SK-N-SH treated with all-trans-retinoic acid at 6 μM for 48 hours (cell line): Measurements from ENCODE around the gene PLA1A.

ENCODE experiments used
- ATAC-seq: fragments of 200-7000 bp; cut with Tn5 transposase; 3 replicates; pipeline ENCODE4 v1.9.1; 2020; ENCODE audit warnings: mild to moderate bottlenecking, moderate library complexity
- ARNTL ChIP-seq: fragments of 450-650 bp; formaldehyde crosslinking; IDR thresholded peaks from 2 replicates; pipeline ENCODE4 v1.5.0; 2020; ENCODE audit warnings: low read depth, mild to moderate bottlenecking, moderate library complexity, borderline replicate concordance
- CREB5 ChIP-seq: fragments of 250-450 bp; sonication (Bioruptor Pico); IDR thresholded peaks from 2 replicates; pipeline ENCODE4 v1.5.1; 2020; ENCODE audit warnings: low read depth, mild to moderate bottlenecking, moderate library complexity
- CSDC2 ChIP-seq: fragments of 250-450 bp; sonication (Bioruptor Pico); IDR thresholded peaks from 2 replicates; pipeline ENCODE4 v1.5.0; 2020; ENCODE audit warnings: mild to moderate bottlenecking, moderate library complexity
- ESRRG ChIP-seq: fragments of 250-450 bp; sonication (Bioruptor Pico); IDR thresholded peaks from 2 replicates; pipeline ENCODE4 v1.6.1; 2021; ENCODE audit warnings: mild to moderate bottlenecking
- GLIS3 ChIP-seq: fragments of 250-450 bp; sonication (Bioruptor Pico); IDR thresholded peaks from 2 replicates; pipeline ENCODE4 v1.5.0; 2020; ENCODE audit warnings: mild to moderate bottlenecking, moderate library complexity
- ISL1 ChIP-seq: fragments of 250-450 bp; sonication (Bioruptor Pico); IDR thresholded peaks from 2 replicates; pipeline ENCODE4 v2.1.2; 2022; ENCODE audit warnings: mild to moderate bottlenecking, moderate library complexity
- OSR1 ChIP-seq: fragments of 250-450 bp; sonication (Bioruptor Pico); IDR thresholded peaks from 2 replicates; pipeline ENCODE4 v1.8.0; 2022; ENCODE audit warnings: moderate library complexity, mild to moderate bottlenecking, inconsistent platforms
- PATZ1 ChIP-seq: fragments of 250-450 bp; sonication (Bioruptor Pico); IDR thresholded peaks from 2 replicates; pipeline ENCODE4 v1.8.0; 2020; ENCODE audit warnings: mild to moderate bottlenecking, moderate library complexity, borderline replicate concordance
- PPARA ChIP-seq: fragments of 250-450 bp; sonication (Bioruptor Pico); IDR thresholded peaks from 2 replicates; pipeline ENCODE4 v1.5.0; 2020; ENCODE audit warnings: mild to moderate bottlenecking, borderline replicate concordance
- RARB ChIP-seq: fragments of 250-450 bp; sonication (Bioruptor Pico); IDR thresholded peaks from 2 replicates; pipeline ENCODE4 v1.8.0; 2021; ENCODE audit warnings: mild to moderate bottlenecking, moderate library complexity
- SNAI2 ChIP-seq: fragments of 250-450 bp; sonication (Bioruptor Pico); IDR thresholded peaks from 2 replicates; pipeline ENCODE4 v1.5.0; 2020; ENCODE audit warnings: mild to moderate bottlenecking, moderate library complexity
- TCF4 ChIP-seq: fragments of 250-450 bp; sonication (Bioruptor Pico); IDR thresholded peaks from 2 replicates; pipeline ENCODE4 v1.8.0; 2021; ENCODE audit warnings: mild to moderate bottlenecking, moderate library complexity, borderline replicate concordance
- TOX ChIP-seq: fragments of 250-450 bp; sonication (Bioruptor Pico); IDR thresholded peaks from 2 replicates; pipeline ENCODE4 v1.8.0; 2021; ENCODE audit warnings: mild to moderate bottlenecking, moderate library complexity, borderline replicate concordance
- TSHZ2 ChIP-seq: fragments of 250-450 bp; sonication (Bioruptor Pico); IDR thresholded peaks from 2 replicates; pipeline ENCODE4 v1.5.0; 2020; ENCODE audit warnings: mild to moderate bottlenecking, moderate library complexity
- ZC3H10 ChIP-seq: fragments of 250-450 bp; sonication (Bioruptor Pico); IDR thresholded peaks from 2 replicates; pipeline ENCODE4 v1.5.1; 2021; ENCODE audit warnings: mild to moderate bottlenecking, moderate library complexity
- ZFP30 ChIP-seq: fragments of 450-650 bp; formaldehyde crosslinking; IDR thresholded peaks from 2 replicates; pipeline ENCODE4 v1.5.0; 2022; ENCODE audit warnings: mild to moderate bottlenecking, moderate library complexity
- ZNF565 ChIP-seq: fragments of 450-650 bp; formaldehyde crosslinking; conservative IDR thresholded peaks from 2 replicates; pipeline ENCODE4 v1.5.0; 2020; ENCODE audit warnings: low read depth, mild to moderate bottlenecking, moderate library complexity
- ZNF70 ChIP-seq: fragments of 450-650 bp; formaldehyde crosslinking; IDR thresholded peaks from 2 replicates; pipeline ENCODE4 v1.5.0; 2020; ENCODE audit warnings: mild to moderate bottlenecking, moderate library complexity
- ZNF8 ChIP-seq: fragments of 450-650 bp; formaldehyde crosslinking; IDR thresholded peaks from 2 replicates; pipeline ENCODE4 v1.5.0; 2020; ENCODE audit warnings: mild to moderate bottlenecking, moderate library complexity
- TF ChIP-seq, protein P1 (sequence below): fragments of 250-450 bp; sonication (Bioruptor Pico); IDR thresholded peaks from 2 replicates; pipeline ENCODE4 v1.8.0; 2021; ENCODE audit warnings: low read depth, mild to moderate bottlenecking, moderate library complexity, borderline replicate concordance
- TF ChIP-seq, protein P2 (sequence below): fragments of 250-450 bp; sonication (Bioruptor Pico); IDR thresholded peaks from 2 replicates; pipeline ENCODE4 v1.5.1; 2021; ENCODE audit warnings: mild to moderate bottlenecking, moderate library complexity

Gene PLA1A

GRCh38 chr3:119604878-119605277, 7.2 kb downstream of the PLA1A start (continued):
- TF ChIP-seq, protein P1, sequence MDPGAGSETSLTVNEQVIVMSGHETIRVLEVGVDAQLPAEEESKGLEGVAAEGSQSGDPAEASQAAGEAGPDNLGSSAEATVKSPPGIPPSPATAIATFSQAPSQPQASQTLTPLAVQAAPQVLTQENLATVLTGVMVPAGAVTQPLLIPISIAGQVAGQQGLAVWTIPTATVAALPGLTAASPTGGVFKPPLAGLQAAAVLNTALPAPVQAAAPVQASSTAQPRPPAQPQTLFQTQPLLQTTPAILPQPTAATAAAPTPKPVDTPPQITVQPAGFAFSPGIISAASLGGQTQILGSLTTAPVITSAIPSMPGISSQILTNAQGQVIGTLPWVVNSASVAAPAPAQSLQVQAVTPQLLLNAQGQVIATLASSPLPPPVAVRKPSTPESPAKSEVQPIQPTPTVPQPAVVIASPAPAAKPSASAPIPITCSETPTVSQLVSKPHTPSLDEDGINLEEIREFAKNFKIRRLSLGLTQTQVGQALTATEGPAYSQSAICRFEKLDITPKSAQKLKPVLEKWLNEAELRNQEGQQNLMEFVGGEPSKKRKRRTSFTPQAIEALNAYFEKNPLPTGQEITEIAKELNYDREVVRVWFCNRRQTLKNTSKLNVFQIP (CRISPR knock-in tag), result no peak
- TF ChIP-seq PPARA (no peak), ZNF70 (CRISPR knock-in tag) (no peak)

DNA sequence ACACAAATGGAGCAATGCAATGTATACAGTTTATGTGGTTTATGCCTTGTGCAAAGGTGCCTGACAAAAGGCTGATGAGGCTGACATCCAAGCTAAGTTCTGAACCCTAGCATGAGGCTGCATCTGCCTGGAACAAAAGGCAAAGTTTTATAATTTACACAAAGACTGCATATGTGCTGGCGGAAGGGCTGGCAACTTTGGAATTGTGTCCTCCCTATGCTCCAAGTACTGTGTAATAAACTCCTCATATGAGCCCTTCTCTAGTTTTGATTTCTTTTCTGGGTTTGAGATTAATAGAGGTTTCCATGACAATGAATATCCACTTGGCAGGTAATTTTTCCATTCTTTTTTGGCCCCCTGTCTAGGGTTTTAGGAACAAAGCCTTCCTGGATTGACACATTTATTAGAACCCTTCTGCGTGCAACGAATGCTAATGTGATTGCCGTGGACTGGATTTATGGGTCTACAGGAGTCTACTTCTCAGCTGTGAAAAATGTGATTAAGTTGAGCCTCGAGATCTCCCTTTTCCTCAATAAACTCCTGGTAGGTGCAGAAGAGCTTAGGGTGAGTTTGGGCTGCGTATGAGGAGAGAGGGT, 10.8 kb downstream of the PLA1A start:
- no peak for TF ChIP-seq ZNF565
- no peak for TF ChIP-seq PPARA
- TF ChIP-seq ZNF70 (CRISPR knock-in tag), result no peak
- no peak for TF ChIP-seq ZNF8
- TF ChIP-seq TSHZ2, result no peak
- no peak for TF ChIP-seq SNAI2
- no peak for TF ChIP-seq OSR1 (CRISPR knock-in tag)
- no peak for TF ChIP-seq CSDC2 (CRISPR knock-in tag)
- TF ChIP-seq TCF4, result no peak
- TF ChIP-seq, all 23 proteins: peak for 0
- no peak for ATAC-seq

GRCh38 chr3:119609301-119609700, 11.6 kb downstream of the PLA1A start:
- ATAC-seq, result no peak
- no peak for TF ChIP-seq ZNF565
- TF ChIP-seq ZFP30 (CRISPR knock-in tag), result no peak
- TF ChIP-seq SNAI2, result no peak
- no peak for TF ChIP-seq TOX (CRISPR knock-in tag)
- TF ChIP-seq RARB (CRISPR knock-in tag), result no peak
- no peak for TF ChIP-seq GLIS3

DNA sequence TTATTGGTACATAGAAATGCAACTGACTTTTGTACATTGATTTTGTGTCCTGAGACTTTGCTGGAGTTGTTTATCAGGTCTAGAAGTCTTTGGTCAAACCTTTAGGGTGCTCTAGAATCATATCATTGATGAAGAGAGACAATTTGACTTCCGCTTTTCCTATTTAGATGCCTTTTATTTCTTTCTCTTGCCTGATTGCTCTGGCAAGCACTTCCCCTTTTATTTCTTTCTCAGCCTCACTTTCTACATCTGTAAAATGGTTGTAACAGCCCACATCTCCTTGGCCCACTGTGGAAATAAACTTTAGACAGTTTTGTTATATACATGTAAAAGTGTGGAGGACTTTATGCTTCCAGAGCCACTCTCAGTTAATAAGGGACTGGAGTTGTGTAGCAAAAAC, 14.0 kb downstream of the PLA1A start:
- TF ChIP-seq, protein P1 (CRISPR knock-in tag), result no peak
- TF ChIP-seq, all 23 proteins: peak for 0
- no peak for ATAC-seq

DNA sequence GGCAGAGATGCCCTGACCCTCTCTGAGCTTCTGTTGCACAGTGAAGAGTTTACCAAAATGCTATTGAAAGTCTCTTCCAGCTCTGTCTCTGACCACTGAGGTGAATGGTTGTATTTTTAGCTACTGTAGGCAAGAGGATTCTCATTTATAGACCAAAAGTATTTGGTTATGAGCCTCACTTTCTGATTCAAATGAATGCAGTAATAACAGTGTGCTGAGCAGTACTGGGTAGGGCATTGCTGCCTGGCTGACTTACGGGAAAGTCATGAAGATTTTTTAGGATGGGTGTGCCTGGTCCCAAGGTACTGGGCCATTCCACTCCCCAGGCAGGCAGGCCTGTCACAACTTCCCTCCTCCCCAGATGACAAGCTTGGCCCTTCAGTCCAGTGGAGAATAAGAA, 15.5 kb downstream of the PLA1A start:
- ATAC-seq, result no peak
- no peak for TF ChIP-seq ISL1 (CRISPR knock-in tag)
- no peak for TF ChIP-seq ZFP30 (CRISPR knock-in tag)
- TF ChIP-seq TOX (CRISPR knock-in tag), result no peak
- TF ChIP-seq SNAI2, result no peak
- TF ChIP-seq ZNF70 (CRISPR knock-in tag), result no peak
- no peak for TF ChIP-seq ZNF8
- TF ChIP-seq ESRRG (CRISPR knock-in tag), result no peak
- no peak for TF ChIP-seq ZC3H10 (CRISPR knock-in tag)
- TF ChIP-seq ARNTL (CRISPR knock-in tag), result no peak
- no peak for TF ChIP-seq ZNF565
- no peak for TF ChIP-seq CSDC2 (CRISPR knock-in tag)
- no peak for TF ChIP-seq TCF4
- no peak for TF ChIP-seq CREB5 (CRISPR knock-in tag)
- TF ChIP-seq, protein P1 (CRISPR knock-in tag), result no peak
- TF ChIP-seq RARB (CRISPR knock-in tag), result no peak
- TF ChIP-seq, protein P2, sequence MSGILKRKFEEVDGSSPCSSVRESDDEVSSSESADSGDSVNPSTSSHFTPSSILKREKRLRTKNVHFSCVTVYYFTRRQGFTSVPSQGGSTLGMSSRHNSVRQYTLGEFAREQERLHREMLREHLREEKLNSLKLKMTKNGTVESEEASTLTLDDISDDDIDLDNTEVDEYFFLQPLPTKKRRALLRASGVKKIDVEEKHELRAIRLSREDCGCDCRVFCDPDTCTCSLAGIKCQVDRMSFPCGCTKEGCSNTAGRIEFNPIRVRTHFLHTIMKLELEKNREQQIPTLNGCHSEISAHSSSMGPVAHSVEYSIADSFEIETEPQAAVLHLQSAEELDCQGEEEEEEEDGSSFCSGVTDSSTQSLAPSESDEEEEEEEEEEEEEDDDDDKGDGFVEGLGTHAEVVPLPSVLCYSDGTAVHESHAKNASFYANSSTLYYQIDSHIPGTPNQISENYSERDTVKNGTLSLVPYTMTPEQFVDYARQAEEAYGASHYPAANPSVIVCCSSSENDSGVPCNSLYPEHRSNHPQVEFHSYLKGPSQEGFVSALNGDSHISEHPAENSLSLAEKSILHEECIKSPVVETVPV, result no peak
- TF ChIP-seq PATZ1 (CRISPR knock-in tag), result no peak
- no peak for TF ChIP-seq PPARA
